ENCODE data around the gene UNC45A.
"Not testable (repeated sequence)": the region's sequence is repeated elsewhere in the genome, so short reads cannot be mapped to it uniquely, and the experiment has no call there.

Gene UNC45A

DNA sequence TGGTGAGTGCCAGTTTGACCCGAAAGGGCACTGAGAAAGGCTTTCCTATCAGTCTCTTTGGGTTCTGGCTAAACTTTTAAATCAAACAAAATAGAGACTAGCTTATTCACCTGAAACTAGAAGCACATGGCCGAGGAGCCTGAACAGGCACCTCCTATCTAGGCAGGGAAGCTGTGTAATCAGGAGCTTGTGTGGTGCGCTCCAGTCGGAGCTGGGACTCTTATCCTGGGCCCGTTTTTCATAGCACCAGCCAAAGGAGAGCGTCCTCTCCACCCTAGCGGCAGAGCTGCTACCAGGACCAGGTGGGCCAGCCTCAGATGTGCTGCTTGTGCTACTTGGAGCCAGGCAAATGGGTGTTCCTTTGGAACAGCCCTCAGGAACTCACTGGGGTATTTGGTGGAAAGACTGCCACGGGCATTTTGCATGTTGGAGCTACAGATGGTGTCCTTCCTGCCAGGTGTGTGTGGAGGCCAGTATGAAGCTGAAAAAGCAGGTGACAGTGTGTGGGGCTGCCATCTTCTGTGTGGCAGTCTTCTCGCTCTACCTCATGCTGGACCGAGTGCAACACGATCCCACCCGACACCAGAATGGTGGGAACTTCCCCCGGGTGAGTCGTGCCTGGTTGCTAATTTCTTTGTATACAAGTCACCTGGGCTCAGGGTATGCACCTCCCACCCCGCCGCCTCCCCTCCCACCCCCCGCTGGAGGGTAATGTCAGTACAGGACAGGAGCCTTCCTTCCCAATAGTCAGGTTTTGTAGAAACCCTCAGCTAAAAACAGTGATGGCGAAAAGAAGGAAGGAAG lies 31.1 kb upstream of the UNC45A start:
- DNase-seq: no peak

GRCh38 chr15:90904746-90905145 lies 30.3 kb upstream of the UNC45A start:
- no peak for DNase-seq

- DNase-seq: no peak
Observed at GRCh38 chr15:90905306-90906180, 29.5 kb upstream of the UNC45A start.

- DNase-seq: no peak
Observed at GRCh38 chr15:90906181-90906849, 28.8 kb upstream of the UNC45A start.

- DNase-seq: no peak
Observed at GRCh38 chr15:90907051-90907660, 27.9 kb upstream of the UNC45A start.

GRCh38 chr15:90907838-90908507 lies 27.1 kb upstream of the UNC45A start:
- no peak for DNase-seq

DNA sequence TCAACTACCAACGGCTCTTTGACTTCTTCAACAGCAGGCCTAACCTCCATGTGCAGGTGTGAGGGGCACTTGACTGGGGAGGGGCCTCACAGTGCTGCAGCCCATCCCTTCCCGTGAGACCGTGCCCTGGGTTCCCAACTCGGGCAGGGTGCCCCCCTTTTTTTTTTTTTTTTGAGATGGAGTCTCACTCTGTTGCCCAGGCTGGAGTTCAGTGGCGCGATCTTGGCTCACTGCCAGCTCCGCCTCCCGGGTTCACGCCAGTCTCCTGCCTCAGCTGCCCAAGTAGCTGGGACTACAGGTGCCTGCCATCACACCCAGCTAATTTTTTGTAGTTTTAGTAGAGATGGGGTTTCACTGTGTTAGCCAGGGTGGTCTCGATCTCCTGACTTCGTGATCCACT lies 25.6 kb upstream of the UNC45A start:
- DNase-seq: not testable (repeated sequence)

GRCh38 chr15:90909976-90910375 lies 25.1 kb upstream of the UNC45A start:
- no peak for DNase-seq

GRCh38 chr15:90910441-90911301 lies 24.4 kb upstream of the UNC45A start:
- no peak for DNase-seq

- no peak for DNase-seq
Observed at GRCh38 chr15:90911302-90911623, 23.8 kb upstream of the UNC45A start.

GRCh38 chr15:90911906-90912769 lies 22.9 kb upstream of the UNC45A start:
- no peak for DNase-seq

GRCh38 chr15:90912770-90913075 lies 22.4 kb upstream of the UNC45A start:
- no peak for DNase-seq

DNA sequence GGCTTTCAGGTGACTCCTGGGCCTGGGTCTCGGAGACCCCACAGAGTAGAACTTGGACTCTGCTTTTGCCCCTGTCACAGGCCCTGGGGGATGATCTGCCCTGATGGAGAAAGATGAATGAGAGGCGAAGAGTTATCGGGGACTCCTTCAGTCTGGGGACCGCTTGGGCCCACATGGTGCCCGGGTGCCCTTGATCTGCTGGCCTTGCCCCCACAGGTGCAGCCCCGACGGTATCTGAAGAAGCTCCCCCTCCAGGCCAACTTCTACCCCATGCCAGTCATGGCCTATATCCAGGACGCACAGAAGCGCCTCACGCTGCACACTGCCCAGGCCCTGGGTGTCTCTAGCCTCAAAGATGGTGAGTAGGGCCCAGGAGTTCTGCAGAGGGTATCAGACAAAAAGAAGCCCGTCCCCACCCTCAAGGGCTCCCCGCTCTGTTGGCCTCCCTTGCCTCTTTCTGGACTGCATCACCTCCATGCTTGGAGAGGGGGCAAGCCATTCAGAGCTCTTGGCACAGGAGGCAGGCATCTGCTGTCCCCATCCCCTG lies 21.6 kb upstream of the UNC45A start:
- DNase-seq: no peak

GRCh38 chr15:90914305-90915080 lies 20.6 kb upstream of the UNC45A start:
- DNase-seq: no peak

DNA sequence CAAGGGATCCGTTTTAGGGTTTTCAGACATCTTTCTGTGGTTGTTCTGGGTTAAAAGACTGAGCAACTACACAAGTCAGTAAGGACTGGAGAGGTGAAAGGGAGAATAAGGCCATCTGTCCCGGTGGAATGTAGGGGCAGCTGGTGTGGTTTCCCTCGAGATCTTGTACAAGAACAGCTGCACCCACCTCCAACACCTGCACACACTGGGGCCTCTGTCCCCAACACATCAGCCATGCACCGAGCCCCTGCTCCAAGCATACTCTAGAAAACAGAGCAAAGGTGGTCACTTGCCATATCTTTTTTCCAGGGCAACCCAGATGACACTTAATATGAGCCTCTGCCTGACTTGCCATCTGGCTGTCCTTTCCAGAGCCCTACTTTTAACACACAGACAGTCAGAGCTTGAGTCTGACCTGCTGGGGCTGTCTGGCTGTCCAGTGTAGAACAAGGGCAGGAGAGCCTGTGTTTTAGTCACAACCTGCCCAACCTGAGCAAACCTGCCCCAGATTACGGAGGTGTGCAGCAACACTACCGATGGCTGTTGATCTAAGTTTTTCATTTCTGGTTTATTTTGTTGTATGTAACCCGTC lies 19.8 kb upstream of the UNC45A start:
- DNase-seq: no peak

- no peak for DNase-seq
Observed at GRCh38 chr15:90915808-90916440, 19.2 kb upstream of the UNC45A start.

- DNase-seq: no peak
Observed at GRCh38 chr15:90916461-90916860, 18.6 kb upstream of the UNC45A start.

DNA sequence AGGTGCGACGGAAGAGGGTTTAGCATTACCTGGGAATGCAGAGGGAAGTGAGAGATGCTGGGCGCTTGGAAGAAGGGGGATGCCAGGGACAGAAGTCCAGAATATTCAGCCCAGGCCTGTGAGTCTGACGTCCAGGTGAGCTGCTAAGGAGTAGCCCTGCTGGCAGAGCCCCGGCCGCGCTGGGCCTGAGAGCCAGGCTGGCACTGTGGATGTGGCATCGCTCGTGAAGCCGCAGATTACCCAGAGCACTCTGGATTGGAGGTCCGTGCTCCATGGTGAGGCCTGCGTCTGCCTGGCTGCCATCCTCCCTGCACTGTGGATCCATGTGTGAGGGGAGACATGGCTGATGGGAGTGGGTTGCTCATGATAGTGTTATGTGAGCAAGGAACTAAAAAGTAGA lies 17.5 kb upstream of the UNC45A start:
- no peak for DNase-seq

Data from NCI-H1092 treated with DMSO at 0.1 percent for 48 hours (cell line).